NK-92 treated with Interleukin-12 subunit alpha and Interleukin-12 subunit beta, amount 100 ng/mL, for 24 hours (cell line): ENCODE data around the gene KLHL1.

Experiments used
- DNase-seq: peaks from one replicate; lab custom pipeline; 2025; lab: John Stamatoyannopoulos, UW

KLHL1 gene

DNA sequence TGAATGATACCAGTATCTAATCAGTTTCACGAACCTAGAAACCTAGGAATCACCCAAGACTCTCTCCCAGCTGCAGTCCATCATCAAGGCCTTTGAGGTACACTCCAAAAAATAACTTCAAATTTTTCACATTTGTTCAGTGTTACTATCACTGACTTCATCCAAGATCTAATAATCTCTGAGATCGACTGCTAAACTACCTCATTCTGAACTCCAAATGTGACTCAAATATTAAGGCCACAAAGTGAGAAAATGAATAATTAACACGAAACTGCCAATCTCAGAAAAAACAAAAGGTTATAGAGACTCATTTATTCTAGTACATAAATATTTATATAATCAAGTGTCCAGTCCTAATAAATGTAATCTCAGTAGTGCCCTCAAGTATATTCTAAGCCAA is 430.9 kb downstream of the KLHL1 start:
- DNase-seq = no peak

DNA sequence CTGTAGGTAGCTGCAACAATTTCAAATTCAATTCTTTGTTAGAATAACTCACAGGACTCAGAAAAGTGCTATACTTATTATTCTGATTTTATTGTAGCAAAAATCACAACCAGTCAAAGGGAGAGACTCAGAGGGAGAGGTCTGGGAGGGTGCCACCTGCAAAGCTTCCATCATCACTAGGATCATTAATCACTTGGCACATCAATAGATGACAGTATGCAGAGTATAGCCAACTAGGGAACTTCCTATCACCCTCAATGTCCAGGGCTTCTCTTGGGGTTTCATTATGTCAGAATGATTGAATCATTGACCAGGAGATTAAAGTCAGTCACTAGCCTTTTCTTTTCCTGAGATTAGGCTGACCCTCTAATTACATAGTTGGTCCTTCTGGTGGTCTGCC is 432.0 kb downstream of the KLHL1 start:
- DNase-seq = no peak

DNA sequence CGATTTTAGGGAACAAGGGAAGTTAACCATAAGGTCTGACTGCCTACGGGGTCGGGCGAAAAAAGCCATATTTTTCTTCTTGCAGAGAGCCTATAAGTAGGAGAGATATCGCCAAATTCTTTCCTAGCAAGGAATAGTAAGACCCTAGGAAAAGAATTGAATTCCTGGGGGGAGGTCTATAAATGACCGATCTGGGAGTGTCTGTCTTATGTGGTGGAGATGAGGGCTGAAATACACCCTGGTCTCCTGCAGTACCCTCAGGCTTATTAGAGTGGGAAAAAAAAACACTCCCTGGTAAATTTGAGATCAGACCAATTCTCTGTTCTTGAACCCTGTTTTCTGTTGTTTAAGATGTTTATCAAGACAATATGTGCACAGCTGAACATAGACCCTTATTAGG is 448.1 kb downstream of the KLHL1 start:
- no peak for DNase-seq

DNA sequence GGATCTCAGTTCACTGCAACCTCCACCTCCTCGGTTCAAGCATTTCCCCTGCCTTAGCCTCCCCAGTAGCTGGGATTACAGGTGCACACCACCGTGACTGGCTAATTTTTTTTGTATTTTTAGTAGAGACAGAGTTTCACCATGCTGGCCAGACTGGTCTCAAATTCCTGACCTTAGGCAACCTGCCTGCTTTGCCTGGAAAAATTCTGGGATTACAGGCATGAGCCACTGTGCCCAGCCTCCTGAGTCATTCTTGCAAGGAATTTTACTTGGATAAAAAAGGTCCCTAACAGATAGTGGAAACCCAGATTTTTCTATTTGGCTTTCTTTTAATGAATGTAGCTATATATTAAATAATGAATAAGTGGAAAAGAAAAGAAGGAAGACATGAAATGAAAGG is 450.6 kb downstream of the KLHL1 start:
- DNase-seq = no peak

DNA sequence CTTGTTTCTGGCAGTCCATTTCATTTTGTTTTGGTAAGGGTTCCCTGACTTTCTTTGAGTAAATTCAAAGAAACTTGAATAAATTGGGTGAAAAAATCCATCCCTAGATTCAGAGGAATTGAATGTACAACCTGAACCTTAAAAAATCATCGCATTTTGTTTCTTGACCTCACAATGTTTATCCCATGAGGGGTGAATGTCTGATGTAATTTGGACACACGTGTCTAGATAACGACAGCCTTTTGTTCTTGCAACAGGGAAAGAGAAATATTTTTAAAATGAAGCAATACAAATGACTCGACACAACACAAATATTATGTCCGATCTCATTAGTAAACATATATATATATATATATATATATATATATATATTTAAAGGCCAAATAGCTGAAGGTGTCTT is 453.9 kb downstream of the KLHL1 start:
- DNase-seq = no peak
